Lower leg skin (tissue), 3 donors: Measurements from ENCODE around the gene IL1R1.

ENCODE experiments used
- POLR2A ChIP-seq, 2 donors: fragments of 450-650 bp; IDR thresholded peaks; one replicate each; pipeline ENCODE4 v1.6.1; 2016 to 2017; ENCODE audit warnings: antibody characterized with exemption in 2 of 2, mild to moderate bottlenecking in 1 of 2, moderate library complexity in 1 of 2
- TF ChIP-seq, protein P1 (sequence below), 3 donors: fragments of 450-650 bp; IDR thresholded peaks; one replicate each; pipeline ENCODE4 v1.5.1; 2016; ENCODE audit warnings: antibody characterized with exemption in 3 of 3, mild to moderate bottlenecking in 3 of 3, moderate library complexity in 2 of 3

DNA sequence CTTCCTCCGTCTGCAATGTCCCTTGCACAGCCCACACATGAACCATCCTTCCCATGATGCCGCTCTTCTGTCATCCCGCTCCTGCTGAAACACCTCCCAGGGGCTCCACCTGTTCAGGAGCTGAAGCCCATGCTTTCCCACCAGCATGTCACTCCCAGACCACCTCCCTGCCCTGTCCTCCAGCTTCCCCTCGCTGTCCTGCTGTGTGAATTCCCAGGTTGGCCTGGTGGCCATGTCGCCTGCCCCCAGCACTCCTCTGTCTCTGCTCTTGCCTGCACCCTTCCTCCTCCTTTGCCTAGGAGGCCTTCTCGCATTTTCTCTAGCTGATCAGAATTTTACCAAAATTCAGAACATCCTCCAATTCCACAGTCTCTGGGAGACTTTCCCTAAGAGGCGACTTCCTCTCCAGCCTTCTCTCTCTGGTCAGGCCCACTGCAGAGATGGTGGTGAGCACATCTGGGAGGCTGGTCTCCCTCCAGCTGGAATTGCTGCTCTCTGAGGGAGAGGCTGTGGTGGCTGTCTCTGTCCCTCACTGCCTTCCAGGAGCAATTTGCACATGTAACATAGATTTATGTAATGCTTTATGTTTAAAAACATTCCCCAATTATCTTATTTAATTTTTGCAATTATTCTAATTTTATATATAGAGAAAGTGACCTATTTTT is 35.4 kb downstream of the IL1R1 start:
- TF ChIP-seq, protein P1, sequence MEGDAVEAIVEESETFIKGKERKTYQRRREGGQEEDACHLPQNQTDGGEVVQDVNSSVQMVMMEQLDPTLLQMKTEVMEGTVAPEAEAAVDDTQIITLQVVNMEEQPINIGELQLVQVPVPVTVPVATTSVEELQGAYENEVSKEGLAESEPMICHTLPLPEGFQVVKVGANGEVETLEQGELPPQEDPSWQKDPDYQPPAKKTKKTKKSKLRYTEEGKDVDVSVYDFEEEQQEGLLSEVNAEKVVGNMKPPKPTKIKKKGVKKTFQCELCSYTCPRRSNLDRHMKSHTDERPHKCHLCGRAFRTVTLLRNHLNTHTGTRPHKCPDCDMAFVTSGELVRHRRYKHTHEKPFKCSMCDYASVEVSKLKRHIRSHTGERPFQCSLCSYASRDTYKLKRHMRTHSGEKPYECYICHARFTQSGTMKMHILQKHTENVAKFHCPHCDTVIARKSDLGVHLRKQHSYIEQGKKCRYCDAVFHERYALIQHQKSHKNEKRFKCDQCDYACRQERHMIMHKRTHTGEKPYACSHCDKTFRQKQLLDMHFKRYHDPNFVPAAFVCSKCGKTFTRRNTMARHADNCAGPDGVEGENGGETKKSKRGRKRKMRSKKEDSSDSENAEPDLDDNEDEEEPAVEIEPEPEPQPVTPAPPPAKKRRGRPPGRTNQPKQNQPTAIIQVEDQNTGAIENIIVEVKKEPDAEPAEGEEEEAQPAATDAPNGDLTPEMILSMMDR (IDR thresholded peaks at IDR 0.05), result no peak
- no peak for TF ChIP-seq POLR2A (IDR thresholded peaks at IDR 0.05)
